ENCODE results near the gene AFF3. TPM values are rescaled to one million over a fixed set of nuclear protein-coding genes. Genes with fewer than 3 reads are reported as not detected.

The AFF3 gene
- total RNA-seq, 1 experiment from 2014 or later: 0.22 TPM

DNA sequence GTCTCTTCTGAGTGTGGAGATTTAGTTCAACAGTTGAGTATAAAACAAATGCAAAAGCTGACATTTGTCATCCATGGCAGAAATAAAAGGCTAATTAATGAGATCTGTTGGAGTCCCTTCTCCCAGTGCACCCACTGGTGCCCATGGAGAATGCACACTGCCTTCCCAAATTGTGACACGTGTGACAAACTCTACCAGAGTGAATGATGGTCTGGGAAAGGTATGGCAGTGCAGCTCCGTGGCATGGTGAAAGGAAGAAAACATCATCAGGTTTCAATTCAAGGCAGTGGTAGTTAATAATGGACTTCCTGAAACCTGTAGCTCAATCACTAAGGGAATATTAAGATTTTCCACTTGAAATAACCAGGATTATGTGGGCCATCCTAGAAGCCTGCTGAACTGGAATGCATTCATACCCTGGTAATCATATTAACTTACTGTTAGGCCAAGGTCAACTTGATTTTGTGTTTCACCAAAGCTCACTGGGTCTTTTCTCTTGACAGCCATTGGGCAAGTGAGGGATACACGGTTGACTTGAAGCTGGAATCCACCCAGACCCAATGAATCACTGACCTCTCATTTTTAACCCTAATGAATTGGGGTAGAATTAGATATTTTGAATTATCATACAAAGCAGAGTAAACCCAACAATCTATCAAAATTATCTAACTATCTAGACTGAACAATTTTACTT is 167.6 kb downstream of the AFF3 start:
- H2BK12ac ChIP-seq (ENCODE audit: insufficient read length, low read depth, low read length): no peak overlapping the region
- no peak overlapping the region for H2BK15ac ChIP-seq (ENCODE audit: low read depth, low read length)
- Mint-ChIP-seq H3K27ac (no peak overlapping the region), H3K27me3 (ENCODE audit: low read depth) (peaks cover 17% of the 10 kb centered on the region), H3K36me3 (ENCODE audit: insufficient read depth in 1 of 3, low read depth in 3 of 3) (no peaks in the 10 kb centered on the region), H3K4me1 (peaks cover 4 to 9% of the 10 kb centered on the region in 2 experiments), H3K4me3 (no peak overlapping the region), H3K9me3 (no peaks in the 10 kb centered on the region)
- no peak overlapping the region for H2BK20ac ChIP-seq (ENCODE audit: low read depth, low read length, poor library complexity, severe bottlenecking)
- no peaks in the 10 kb centered on the region for H3K23me2 ChIP-seq (ENCODE audit: insufficient read length, low read depth, low read length, poor library complexity, severe bottlenecking)
- no peak overlapping the region for H2AFZ ChIP-seq (ENCODE audit: low read length)
- no peak overlapping the region for H3K14ac ChIP-seq (ENCODE audit: insufficient read depth, low read length)
- H4K5ac ChIP-seq (ENCODE audit: insufficient read length, low read depth, low read length): no peak overlapping the region
- H4K20me1 ChIP-seq (ENCODE audit: control insufficient read depth, insufficient read depth, insufficient read length): no peaks in the 10 kb centered on the region
- TF ChIP-seq, protein P1, sequence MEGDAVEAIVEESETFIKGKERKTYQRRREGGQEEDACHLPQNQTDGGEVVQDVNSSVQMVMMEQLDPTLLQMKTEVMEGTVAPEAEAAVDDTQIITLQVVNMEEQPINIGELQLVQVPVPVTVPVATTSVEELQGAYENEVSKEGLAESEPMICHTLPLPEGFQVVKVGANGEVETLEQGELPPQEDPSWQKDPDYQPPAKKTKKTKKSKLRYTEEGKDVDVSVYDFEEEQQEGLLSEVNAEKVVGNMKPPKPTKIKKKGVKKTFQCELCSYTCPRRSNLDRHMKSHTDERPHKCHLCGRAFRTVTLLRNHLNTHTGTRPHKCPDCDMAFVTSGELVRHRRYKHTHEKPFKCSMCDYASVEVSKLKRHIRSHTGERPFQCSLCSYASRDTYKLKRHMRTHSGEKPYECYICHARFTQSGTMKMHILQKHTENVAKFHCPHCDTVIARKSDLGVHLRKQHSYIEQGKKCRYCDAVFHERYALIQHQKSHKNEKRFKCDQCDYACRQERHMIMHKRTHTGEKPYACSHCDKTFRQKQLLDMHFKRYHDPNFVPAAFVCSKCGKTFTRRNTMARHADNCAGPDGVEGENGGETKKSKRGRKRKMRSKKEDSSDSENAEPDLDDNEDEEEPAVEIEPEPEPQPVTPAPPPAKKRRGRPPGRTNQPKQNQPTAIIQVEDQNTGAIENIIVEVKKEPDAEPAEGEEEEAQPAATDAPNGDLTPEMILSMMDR (conservative IDR thresholded peaks at IDR 0.05): no peak
- H3K79me1 ChIP-seq (ENCODE audit: insufficient read depth, low read depth, low read length, poor library complexity, severe bottlenecking): no peaks in the 10 kb centered on the region
- no peak overlapping the region for H2AK5ac ChIP-seq (ENCODE audit: insufficient read length, low read length)
- no peak overlapping the region for H4K8ac ChIP-seq (replicated peaks; ENCODE audit: insufficient read length, low read depth, low read length)
- no peak overlapping the region for H2BK5ac ChIP-seq (ENCODE audit: insufficient read length, low read length)
- H3K9me3 ChIP-seq (ENCODE audit: control insufficient read depth, low read depth, low read length): no peaks in the 10 kb centered on the region
- H3K18ac ChIP-seq (ENCODE audit: insufficient read length, low read depth, low read length): no peak overlapping the region
- no peaks in the 10 kb centered on the region for H3K79me2 ChIP-seq (ENCODE audit: insufficient read depth, low read length)
- no CpG with 5 or more reads among the region's 3 CpGs for WGBS (ENCODE audit: extremely low coverage, insufficient read length, low lambda C conversion rate)
- no peak overlapping the region for H2BK120ac ChIP-seq (ENCODE audit: low read depth, low read length, poor library complexity, severe bottlenecking)
- no peaks in the 10 kb centered on the region for H3K27me3 ChIP-seq (ENCODE audit: insufficient read depth, low read length)
- H3K56ac ChIP-seq (ENCODE audit: insufficient read length, low read depth, low read length): no peak overlapping the region
- H4K91ac ChIP-seq (ENCODE audit: insufficient read length, low read depth, low read length): no peak overlapping the region
- H3K27ac ChIP-seq (ENCODE audit: insufficient read length, low read depth, low read length): no peak overlapping the region
- H3T11ph ChIP-seq (ENCODE audit: low read length): no peak overlapping the region
- H3K4ac ChIP-seq (ENCODE audit: low read depth, low read length): no peak overlapping the region
- no peak overlapping the region for H3K9ac ChIP-seq (ENCODE audit: extremely low read depth, insufficient read length, low read length)
- H3K23ac ChIP-seq (ENCODE audit: insufficient read length, low read depth, low read length): no peak overlapping the region
- H3K4me2 ChIP-seq (ENCODE audit: insufficient read depth, insufficient read length, low read length): no peak overlapping the region
- DNase-seq: no peak
- H3K4me1 ChIP-seq (ENCODE audit: insufficient read depth, low read length): no peaks in the 10 kb centered on the region
